ENCODE data around the gene DENND1A.

- TF ChIP-seq CTCF (IDR thresholded peaks at IDR 0.05) (no peak), POLR2A (IDR thresholded peaks at IDR 0.05) (no peak)
Measured at GRCh38 chr9:123411191-123411590, 518.7 kb downstream of the DENND1A start.
